Measurements from ENCODE around the gene ULBP2. TPM values are rescaled to one million over a fixed set of nuclear protein-coding genes. Genes with fewer than 3 reads are reported as not detected.
"Not testable (repeated sequence)": the region's sequence is repeated elsewhere in the genome, so short reads cannot be mapped to it uniquely, and the experiment has no call there.

Gene ULBP2
- total RNA-seq, 1 experiment from 2014 or later: 4.2 TPM

GRCh38 chr6:149906405-149906804 is 35.4 kb upstream of the ULBP2 start:
- no peaks in the 10 kb centered on the region for H3K9me3 ChIP-seq (ENCODE audit: low read depth, low read length, poor library complexity, severe bottlenecking)
- H3K27ac ChIP-seq (ENCODE audit: low read depth, low read length, poor library complexity, severe bottlenecking): no peak overlapping the region
- no peak overlapping the region for H3K4me3 ChIP-seq (ENCODE audit: low read depth, low read length, poor library complexity, severe bottlenecking)
- no peaks in the 10 kb centered on the region for H3K4me1 ChIP-seq (ENCODE audit: insufficient read depth, low read length, poor library complexity, severe bottlenecking)
- no peak for DNase-seq (ENCODE audit: low spot score)
- H3K36me3 ChIP-seq (ENCODE audit: insufficient read depth, low read length, poor library complexity, severe bottlenecking): no peaks in the 10 kb centered on the region
- intact Hi-C loops (cut with micrococcal nuclease; ENCODE audit: unreplicated experiment): no loop called here
- ChIA-PET CTCF (no interaction called here), POLR2A (ENCODE audit: low non-redundant PET) (no interaction called here)
- H3K27me3 ChIP-seq (replicated peaks; ENCODE audit: insufficient read depth, low read depth, low read length, poor library complexity): no peaks in the 10 kb centered on the region
- BruUV-seq (replicated peaks): no TSS peak
- TF ChIP-seq, protein P1, sequence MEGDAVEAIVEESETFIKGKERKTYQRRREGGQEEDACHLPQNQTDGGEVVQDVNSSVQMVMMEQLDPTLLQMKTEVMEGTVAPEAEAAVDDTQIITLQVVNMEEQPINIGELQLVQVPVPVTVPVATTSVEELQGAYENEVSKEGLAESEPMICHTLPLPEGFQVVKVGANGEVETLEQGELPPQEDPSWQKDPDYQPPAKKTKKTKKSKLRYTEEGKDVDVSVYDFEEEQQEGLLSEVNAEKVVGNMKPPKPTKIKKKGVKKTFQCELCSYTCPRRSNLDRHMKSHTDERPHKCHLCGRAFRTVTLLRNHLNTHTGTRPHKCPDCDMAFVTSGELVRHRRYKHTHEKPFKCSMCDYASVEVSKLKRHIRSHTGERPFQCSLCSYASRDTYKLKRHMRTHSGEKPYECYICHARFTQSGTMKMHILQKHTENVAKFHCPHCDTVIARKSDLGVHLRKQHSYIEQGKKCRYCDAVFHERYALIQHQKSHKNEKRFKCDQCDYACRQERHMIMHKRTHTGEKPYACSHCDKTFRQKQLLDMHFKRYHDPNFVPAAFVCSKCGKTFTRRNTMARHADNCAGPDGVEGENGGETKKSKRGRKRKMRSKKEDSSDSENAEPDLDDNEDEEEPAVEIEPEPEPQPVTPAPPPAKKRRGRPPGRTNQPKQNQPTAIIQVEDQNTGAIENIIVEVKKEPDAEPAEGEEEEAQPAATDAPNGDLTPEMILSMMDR (conservative IDR thresholded peaks at IDR 0.05; ENCODE audit: low read depth, low read length): no peak
- TF ChIP-seq EZH2 (IDR thresholded peaks at IDR 0.05; ENCODE audit: borderline replicate concordance, low read depth, low read length, poor library complexity, severe bottlenecking): no peak

DNA sequence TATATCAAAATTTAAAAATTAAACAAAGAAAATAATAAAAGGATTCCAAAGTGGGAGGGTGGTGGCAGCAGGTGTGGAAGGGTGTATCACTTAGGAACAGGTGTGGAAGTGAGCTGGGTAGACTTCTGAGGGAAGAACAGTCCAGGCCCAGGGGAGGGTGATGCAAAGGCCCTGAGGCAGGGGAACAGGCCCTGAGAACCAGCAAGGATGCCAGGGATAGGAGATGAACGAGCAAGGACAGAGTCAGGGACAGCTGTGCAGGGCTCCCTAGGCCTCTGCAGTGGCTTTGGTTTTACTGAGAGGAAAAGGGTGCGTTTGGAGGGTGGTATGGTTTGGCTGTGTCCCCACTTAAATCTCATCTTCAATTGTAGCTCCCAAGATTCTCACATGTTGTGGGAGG is 34.5 kb upstream of the ULBP2 start:
- DNase-seq (ENCODE audit: low spot score): no peak
- no TSS peak for BruUV-seq (replicated peaks)
- no peaks in the 10 kb centered on the region for H3K4me1 ChIP-seq (ENCODE audit: insufficient read depth, low read length, poor library complexity, severe bottlenecking)
- H3K27ac ChIP-seq (ENCODE audit: low read depth, low read length, poor library complexity, severe bottlenecking): no peak overlapping the region
- H3K4me3 ChIP-seq (ENCODE audit: low read depth, low read length, poor library complexity, severe bottlenecking): no peak overlapping the region
- ChIA-PET CTCF (interaction anchor here (0.6 kb wide), 1 partner anchor 175 kb away, joined by 4 read pairs; no protein-coding TSS in a partner anchor), POLR2A (ENCODE audit: low non-redundant PET) (interaction anchor here (0.7 kb wide), 1 partner anchor 11 kb away, joined by 4 read pairs; no protein-coding TSS in a partner anchor)
- no peak for TF ChIP-seq EZH2 (IDR thresholded peaks at IDR 0.05; ENCODE audit: borderline replicate concordance, low read depth, low read length, poor library complexity, severe bottlenecking)
- TF ChIP-seq, protein P1 (conservative IDR thresholded peaks at IDR 0.05; ENCODE audit: low read depth, low read length): no peak
- no peaks in the 10 kb centered on the region for H3K36me3 ChIP-seq (ENCODE audit: insufficient read depth, low read length, poor library complexity, severe bottlenecking)
- intact Hi-C loops (cut with micrococcal nuclease; ENCODE audit: unreplicated experiment): no loop called here
- H3K27me3 ChIP-seq (replicated peaks; ENCODE audit: insufficient read depth, low read depth, low read length, poor library complexity): no peaks in the 10 kb centered on the region
- no peaks in the 10 kb centered on the region for H3K9me3 ChIP-seq (ENCODE audit: low read depth, low read length, poor library complexity, severe bottlenecking)

DNA sequence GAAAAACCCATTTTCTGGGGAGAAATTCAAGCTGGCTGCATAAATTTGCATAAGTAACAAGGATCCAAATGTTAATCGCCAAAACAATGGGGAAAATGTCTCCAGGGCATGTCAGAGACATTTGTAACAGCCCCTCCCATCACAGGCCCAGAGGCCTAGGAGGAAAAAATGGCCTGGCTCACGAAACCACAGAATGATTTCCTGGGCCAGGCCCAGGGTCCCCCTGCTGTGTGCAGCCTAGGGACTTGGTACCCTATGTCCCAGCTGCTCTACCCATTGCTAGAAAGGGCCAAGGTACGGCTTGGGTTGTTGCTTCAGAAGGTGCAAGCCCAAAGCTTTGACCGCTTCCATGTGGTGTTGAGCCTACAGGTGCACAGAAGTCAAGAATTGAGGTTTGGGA is 33.3 kb upstream of the ULBP2 start:
- H3K27me3 ChIP-seq (replicated peaks; ENCODE audit: insufficient read depth, low read depth, low read length, poor library complexity); BruUV-seq (replicated peaks); H3K9me3 ChIP-seq (ENCODE audit: low read depth, low read length, poor library complexity, severe bottlenecking); H3K4me3 ChIP-seq (ENCODE audit: low read depth, low read length, poor library complexity, severe bottlenecking); H3K27ac ChIP-seq (ENCODE audit: low read depth, low read length, poor library complexity, severe bottlenecking); intact Hi-C loops (cut with micrococcal nuclease; ENCODE audit: unreplicated experiment); H3K4me1 ChIP-seq (ENCODE audit: insufficient read depth, low read length, poor library complexity, severe bottlenecking); CTCF ChIA-PET; POLR2A ChIA-PET (ENCODE audit: low non-redundant PET); DNase-seq (ENCODE audit: low spot score); H3K36me3 ChIP-seq (ENCODE audit: insufficient read depth, low read length, poor library complexity, severe bottlenecking): not testable (repeated sequence)

GRCh38 chr6:149909701-149910470 is 31.9 kb upstream of the ULBP2 start:
- no peak for DNase-seq (ENCODE audit: low spot score)
- Histone ChIP-seq H3K4me3 (ENCODE audit: low read depth, low read length, poor library complexity, severe bottlenecking) (no peak overlapping the region), H3K27ac (ENCODE audit: low read depth, low read length, poor library complexity, severe bottlenecking) (no peak overlapping the region), H3K9me3 (ENCODE audit: low read depth, low read length, poor library complexity, severe bottlenecking) (no peaks in the 10 kb centered on the region), H3K36me3 (ENCODE audit: insufficient read depth, low read length, poor library complexity, severe bottlenecking) (no peaks in the 10 kb centered on the region), H3K4me1 (ENCODE audit: insufficient read depth, low read length, poor library complexity, severe bottlenecking) (no peaks in the 10 kb centered on the region), H3K27me3 (replicated peaks; ENCODE audit: insufficient read depth, low read depth, low read length, poor library complexity) (no peaks in the 10 kb centered on the region)
- ChIA-PET POLR2A (ENCODE audit: low non-redundant PET) (no interaction called here), CTCF (no interaction called here)
- no peak for TF ChIP-seq EZH2 (IDR thresholded peaks at IDR 0.05; ENCODE audit: borderline replicate concordance, low read depth, low read length, poor library complexity, severe bottlenecking)
- TF ChIP-seq, protein P1 (conservative IDR thresholded peaks at IDR 0.05; ENCODE audit: low read depth, low read length): no peak
- no TSS peak for BruUV-seq (replicated peaks)
- intact Hi-C loops (cut with micrococcal nuclease; ENCODE audit: unreplicated experiment): no loop called here
